NCI-H345 (cell line): Measurements from ENCODE around the gene SLC35F3.
"Not testable (repeated sequence)": the region's sequence is repeated elsewhere in the genome, so short reads cannot be mapped to it uniquely, and the experiment has no call there.

Experiments used
- DNase-seq: peaks from one replicate; lab custom pipeline; 2025; lab: John Stamatoyannopoulos, UW

The SLC35F3 gene

GRCh38 chr1:234107416-234108021 is 203.0 kb downstream of the SLC35F3 start:
- DNase-seq = peak; percentile 95

DNA sequence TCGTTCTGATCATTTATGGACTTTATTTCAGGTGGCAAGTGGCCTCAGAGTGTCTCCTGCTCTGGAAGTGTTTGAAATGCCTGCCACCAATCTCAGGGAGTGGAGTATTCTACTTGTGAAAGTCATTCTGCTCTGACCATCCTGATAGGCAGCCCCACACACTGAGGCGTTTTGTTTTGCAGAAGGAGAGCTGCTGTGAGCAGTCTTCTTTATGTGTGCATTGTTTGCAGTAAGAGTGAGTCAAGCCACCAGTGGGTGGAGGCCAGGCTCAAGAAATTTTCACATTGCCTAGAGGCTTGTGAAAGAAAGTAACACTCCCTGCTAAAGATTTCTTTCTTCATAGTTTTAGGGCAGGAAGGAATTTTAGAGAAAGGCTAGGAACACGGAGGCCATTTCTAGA is 204.4 kb downstream of the SLC35F3 start:
- DNase-seq = peak; percentile 8

DNA sequence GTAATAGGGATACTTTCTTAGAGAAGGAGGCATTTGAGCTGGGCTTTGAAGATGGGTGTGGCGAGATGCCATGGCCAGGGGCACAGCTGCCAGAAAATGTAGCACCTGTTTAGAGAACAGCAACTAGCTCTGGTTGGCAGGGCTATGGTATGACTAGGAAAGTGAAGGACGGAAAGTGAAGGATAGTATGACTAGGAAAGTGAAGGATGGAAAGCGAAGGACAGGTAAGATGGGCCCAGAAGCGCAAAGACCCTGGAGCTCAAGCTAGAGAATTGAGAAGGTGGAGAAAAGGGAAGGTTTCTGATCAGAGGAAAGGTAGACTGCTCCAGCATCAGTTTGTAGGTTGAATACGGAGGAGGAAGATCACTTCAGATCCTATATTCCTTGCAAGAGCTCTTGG is 205.4 kb downstream of the SLC35F3 start:
- no peak for DNase-seq

- DNase-seq = peak; percentile 19
Measured at GRCh38 chr1:234111458-234112142, 207.1 kb downstream of the SLC35F3 start.

DNA sequence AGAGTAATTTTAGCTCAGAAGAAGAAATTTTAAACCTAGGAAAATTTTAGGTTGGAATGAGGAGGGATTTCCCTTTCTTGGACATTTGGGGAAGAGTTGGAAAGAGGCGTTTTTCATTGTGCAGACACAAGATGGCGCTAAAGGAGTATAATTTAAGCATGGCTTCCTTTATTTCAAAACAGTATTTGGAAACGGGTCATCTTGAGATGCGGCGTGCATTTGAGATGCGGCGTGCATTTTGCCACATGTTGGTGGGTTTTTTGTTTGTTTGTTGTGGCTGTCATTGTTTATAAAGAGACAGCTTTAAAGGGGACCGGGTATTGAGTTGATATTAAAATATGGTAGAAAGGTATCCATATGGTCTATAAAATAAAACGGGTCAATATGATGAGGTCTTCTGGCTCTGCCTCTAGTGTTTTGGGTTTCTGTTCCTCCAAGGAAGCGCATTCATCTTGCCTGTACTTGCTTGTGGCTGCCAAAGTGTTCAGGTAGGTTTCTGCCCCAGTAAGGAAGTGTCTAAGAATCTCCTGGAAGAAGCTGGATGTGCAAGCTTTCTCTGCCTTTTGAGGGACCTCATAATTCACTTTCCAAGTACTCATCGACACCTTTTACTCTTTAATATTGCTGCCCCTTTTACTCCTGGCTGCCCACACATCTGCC is 210.3 kb downstream of the SLC35F3 start:
- peak; percentile 69 for DNase-seq

GRCh38 chr1:234118911-234119310 is 214.4 kb downstream of the SLC35F3 start:
- DNase-seq = no peak

- DNase-seq = no peak
Measured at GRCh38 chr1:234119431-234119830, 215.0 kb downstream of the SLC35F3 start.

- no peak for DNase-seq
Measured at GRCh38 chr1:234120327-234120944, 216.0 kb downstream of the SLC35F3 start.

GRCh38 chr1:234121659-234122058 is 217.2 kb downstream of the SLC35F3 start:
- not testable (repeated sequence) for DNase-seq

DNA sequence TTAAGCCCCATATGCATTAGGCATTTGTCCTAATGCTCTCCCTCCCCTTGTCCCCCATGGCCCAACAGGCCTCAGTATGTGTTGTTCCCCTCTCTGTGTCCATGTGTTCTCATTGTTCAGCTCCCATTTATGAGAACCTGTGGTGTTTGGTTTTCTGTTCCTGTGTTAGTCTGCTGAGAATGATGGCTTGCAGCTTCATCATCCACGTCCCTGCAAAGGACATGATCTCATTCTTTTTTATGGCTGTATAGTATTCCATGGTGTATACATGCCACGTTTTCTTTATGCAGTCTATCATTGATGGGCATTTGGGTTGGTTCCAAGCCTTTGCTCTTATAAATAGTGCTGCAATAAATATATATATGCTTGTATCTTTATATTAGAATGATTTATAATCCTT is 218.1 kb downstream of the SLC35F3 start:
- DNase-seq = not testable (repeated sequence)

GRCh38 chr1:234123867-234124266 is 219.4 kb downstream of the SLC35F3 start:
- DNase-seq = no peak

DNA sequence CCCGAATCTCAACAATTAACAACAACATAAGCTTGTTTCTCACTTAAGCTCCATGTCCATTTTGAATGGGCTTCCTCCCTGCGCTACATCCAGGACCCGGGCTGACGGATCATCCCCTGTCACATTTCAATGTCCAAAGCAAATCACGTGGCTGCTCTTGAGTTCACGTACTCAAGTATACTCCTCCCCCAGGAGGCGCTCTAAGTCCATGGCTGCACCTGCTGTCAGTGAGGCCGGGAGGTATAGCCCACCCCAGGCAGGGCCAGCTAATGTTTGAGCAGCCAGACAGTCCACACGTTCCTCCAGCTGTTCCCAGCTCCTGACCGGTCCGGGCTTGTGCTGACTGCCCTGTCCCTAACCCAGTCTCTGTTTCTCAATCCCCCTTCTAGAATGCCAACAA is 220.8 kb downstream of the SLC35F3 start:
- peak; percentile 20 for DNase-seq

- no peak for DNase-seq
Measured at GRCh38 chr1:234125714-234126113, 221.2 kb downstream of the SLC35F3 start.

DNA sequence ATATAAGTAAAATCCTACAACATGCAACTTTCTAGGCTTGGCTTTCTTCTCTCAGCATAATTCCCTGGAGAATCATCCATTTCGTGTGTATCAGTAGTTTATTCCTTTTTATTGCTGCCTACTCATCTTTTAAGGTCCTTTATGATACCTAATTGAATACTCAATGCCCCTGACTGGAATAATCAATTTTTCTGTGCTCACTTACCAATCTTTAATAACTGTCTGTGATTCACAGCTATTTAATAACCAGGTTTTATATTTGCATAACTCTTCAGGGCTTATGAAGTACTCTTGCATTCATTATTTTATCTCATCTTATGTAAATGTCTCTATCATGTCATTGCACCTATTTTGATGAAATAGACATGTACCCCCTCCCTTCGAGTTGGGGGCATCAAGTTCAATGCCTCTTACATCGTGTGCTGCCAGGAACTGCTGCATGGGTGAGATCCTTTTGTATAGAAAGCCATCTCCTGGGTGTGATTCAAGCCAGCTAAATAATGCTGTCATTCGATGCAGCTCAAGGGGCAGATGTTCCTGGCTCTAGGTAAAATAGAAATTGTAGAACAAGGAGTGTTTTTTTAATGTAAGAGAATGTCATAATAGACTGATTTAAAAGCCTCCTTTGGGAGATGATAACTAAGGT is 222.7 kb downstream of the SLC35F3 start:
- DNase-seq = peak; percentile 21

GRCh38 chr1:234132795-234133194 is 228.3 kb downstream of the SLC35F3 start:
- no peak for DNase-seq

DNA sequence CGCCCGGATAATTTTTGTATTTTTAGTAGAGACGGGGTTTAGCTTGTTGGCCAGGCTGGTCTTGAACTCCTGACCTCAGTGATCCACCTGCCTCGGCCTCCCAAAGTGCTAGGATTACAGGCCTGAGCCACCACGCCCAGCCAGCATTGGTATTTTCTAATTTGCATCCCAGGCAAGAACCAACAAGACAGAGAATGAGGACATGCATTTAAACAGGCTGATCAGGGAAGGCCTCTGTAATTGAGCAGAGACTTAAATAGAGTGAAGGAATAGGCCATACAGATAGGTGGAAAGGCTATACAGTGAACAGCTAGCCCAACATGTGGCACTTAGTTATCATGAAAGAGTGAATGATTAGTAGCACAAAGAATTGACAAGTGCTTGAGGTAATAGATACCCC is 230.4 kb downstream of the SLC35F3 start:
- DNase-seq = no peak

GRCh38 chr1:234135501-234135900 is 231.0 kb downstream of the SLC35F3 start:
- peak; percentile 31 for DNase-seq

- DNase-seq = no peak
Measured at GRCh38 chr1:234136073-234136472, 231.6 kb downstream of the SLC35F3 start.

DNA sequence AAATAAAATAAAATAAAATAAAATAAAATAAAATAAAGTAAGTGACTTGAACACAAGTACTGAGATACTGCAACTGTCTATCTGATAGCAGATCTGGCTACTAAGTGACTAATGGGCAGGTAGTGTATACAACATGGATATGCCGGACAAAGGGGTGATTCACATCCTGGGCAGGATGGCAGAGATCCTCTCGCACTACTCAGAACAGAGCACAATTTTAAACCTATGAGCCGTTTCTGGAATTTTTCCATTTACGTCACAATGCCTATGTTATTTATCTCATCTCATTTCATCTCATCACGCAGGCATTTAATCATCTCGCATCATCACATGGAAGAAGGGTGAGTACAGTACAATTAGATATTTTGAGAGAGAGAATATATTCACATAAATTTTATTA is 235.5 kb downstream of the SLC35F3 start:
- no peak for DNase-seq

DNA sequence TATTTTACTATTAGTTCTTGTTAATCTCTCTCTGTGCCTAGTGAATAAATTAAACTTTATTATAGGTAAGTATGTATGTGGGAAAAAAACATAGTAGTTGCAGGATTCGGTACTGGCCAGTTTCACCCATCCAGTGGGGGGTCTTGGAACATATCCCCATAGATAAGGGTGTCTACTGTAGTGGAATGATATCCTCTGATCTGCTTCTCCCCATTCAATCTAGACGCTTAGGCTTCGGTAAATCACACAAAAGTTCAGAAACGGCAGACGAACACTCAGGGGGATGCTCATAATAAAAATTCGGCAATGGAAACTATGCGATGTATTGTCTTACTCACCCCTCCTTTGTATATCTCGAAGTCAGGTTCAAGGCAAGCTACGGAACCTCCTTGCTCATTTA is 235.9 kb downstream of the SLC35F3 start:
- no peak for DNase-seq

DNA sequence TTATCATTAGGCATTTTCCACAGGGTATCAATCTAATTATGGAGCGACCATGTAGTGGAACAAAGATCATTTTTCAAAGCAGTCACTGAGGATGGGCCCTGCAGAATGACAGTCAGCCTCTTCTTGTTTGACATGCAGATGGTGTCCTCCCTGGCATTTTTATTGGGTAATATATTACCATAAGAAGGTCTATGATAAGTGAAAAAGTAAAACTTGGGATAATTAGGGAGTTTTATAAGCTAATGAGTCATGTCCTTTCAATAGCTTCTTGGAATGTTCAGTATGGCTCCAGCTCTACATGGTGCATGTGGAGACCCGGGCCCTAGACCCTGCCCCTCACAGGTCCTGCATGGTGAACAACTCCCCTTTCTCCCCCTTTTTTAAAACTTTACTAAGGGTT is 236.5 kb downstream of the SLC35F3 start:
- DNase-seq = no peak

DNA sequence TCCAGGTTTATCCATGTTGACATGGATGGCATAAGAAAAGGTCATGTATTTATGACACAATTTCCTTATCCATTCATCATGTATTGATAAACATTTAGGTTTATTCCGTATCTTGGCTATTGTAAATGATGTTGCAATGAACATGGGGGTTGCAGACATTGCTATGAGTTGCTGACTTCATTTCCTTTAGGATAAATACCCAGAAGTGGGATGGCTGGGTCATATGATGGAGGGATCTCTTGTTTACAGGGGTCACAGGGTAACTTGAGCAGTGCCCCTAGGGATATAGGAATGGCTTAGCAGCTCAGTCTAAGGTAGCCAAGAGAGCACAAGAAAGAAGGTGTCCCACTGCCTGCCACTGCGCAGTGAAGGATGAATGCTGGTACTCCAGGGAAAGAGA is 239.2 kb downstream of the SLC35F3 start:
- no peak for DNase-seq
